Hepatocyte (in vitro differentiated cells): ENCODE measurements around the gene LIPH.

Source experiments
- EZH2 ChIP-seq: fragments of 200-600 bp; sonication (generic); IDR thresholded peaks from 2 replicates; pipeline ENCODE4 v1.6.1; 2016; ENCODE audit warnings: antibody characterized with exemption, mild to moderate bottlenecking, borderline replicate concordance
- EZH2phosphoT487 ChIP-seq: fragments of 200-600 bp; sonication (generic); IDR thresholded peaks from one replicate; pipeline ENCODE4 v1.6.1; 2018; ENCODE audit warnings: antibody characterized with exemption, mild to moderate bottlenecking, low read depth, moderate library complexity; ENCODE audit not compliant: unreplicated experiment, severe bottlenecking
- TF ChIP-seq, protein P1 (sequence below): fragments of 200-600 bp; sonication (generic); IDR thresholded peaks from 2 replicates; pipeline ENCODE4 v1.5.1; 2016; ENCODE audit warnings: antibody characterized with exemption, mild to moderate bottlenecking; ENCODE audit not compliant: poor library complexity

DNA sequence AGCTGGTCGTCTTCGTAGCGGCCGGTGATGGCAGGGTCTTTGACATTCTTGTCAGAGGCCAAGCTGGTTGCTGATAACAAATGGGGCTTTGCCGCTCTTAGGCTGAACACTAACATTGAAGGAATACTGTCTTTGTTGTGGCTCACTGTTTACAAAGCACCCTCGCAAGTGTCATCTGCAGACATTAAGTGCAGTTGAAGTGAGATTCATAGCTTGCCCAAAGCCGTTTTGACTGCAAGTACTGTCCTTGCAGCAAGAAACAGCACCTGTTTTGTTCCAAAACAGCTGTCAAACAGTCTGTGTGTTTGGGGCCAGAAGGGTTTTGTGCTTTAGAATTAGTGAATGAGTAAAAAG, 34.3 kb upstream of the LIPH start:
- no peak for TF ChIP-seq EZH2
- TF ChIP-seq, protein P1, sequence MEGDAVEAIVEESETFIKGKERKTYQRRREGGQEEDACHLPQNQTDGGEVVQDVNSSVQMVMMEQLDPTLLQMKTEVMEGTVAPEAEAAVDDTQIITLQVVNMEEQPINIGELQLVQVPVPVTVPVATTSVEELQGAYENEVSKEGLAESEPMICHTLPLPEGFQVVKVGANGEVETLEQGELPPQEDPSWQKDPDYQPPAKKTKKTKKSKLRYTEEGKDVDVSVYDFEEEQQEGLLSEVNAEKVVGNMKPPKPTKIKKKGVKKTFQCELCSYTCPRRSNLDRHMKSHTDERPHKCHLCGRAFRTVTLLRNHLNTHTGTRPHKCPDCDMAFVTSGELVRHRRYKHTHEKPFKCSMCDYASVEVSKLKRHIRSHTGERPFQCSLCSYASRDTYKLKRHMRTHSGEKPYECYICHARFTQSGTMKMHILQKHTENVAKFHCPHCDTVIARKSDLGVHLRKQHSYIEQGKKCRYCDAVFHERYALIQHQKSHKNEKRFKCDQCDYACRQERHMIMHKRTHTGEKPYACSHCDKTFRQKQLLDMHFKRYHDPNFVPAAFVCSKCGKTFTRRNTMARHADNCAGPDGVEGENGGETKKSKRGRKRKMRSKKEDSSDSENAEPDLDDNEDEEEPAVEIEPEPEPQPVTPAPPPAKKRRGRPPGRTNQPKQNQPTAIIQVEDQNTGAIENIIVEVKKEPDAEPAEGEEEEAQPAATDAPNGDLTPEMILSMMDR, result no peak
- no peak for TF ChIP-seq EZH2phosphoT487
